ENCODE data around the gene ZNF516. TPM values are rescaled to one million over a fixed set of nuclear protein-coding genes. Genes with fewer than 3 reads are reported as not detected.

Gene ZNF516
- total RNA-seq, 1 experiment from 2014 or later = 22.6 TPM

GRCh38 chr18:76490670-76491472 is 4.2 kb downstream of the ZNF516 start:
- H3K27ac Mint-ChIP-seq = peak overlapping the region in 1 of 3 experiments; percentile 70; a peak in 1 of 7 replicates
- no peak overlapping the region for H2BK5ac ChIP-seq (ENCODE audit: insufficient read length, low read length)
- TF ChIP-seq CTCF (conservative IDR thresholded peaks at IDR 0.05) = no peak
- peak overlapping the region; percentile 71 for H3K4me2 ChIP-seq (ENCODE audit: insufficient read depth, insufficient read length, low read length)
- H3K4ac ChIP-seq (ENCODE audit: low read depth, low read length) = no peak overlapping the region
- H3K27me3 Mint-ChIP-seq (ENCODE audit: low read depth) = peaks cover 46% of the 10 kb centered on the region
- H2BK15ac ChIP-seq (ENCODE audit: low read depth, low read length) = no peak overlapping the region
- peak overlapping the region; percentile 1 for H3K9ac ChIP-seq (ENCODE audit: extremely low read depth, insufficient read length, low read length)
- no peak overlapping the region for H4K5ac ChIP-seq (ENCODE audit: insufficient read length, low read depth, low read length)
- H2BK12ac ChIP-seq (ENCODE audit: insufficient read length, low read depth, low read length) = no peak overlapping the region
- H4K91ac ChIP-seq (ENCODE audit: insufficient read length, low read depth, low read length) = no peak overlapping the region
- peaks cover 37% of the 10 kb centered on the region for H3K23me2 ChIP-seq (ENCODE audit: insufficient read length, low read depth, low read length, poor library complexity, severe bottlenecking)
- peaks cover 49 to 53% of the 10 kb centered on the region in 2 experiments for H3K4me1 Mint-ChIP-seq
- no peak overlapping the region for H3K23ac ChIP-seq (ENCODE audit: insufficient read length, low read depth, low read length)
- peaks cover 2% of the 10 kb centered on the region for H3K79me1 ChIP-seq (ENCODE audit: insufficient read depth, low read depth, low read length, poor library complexity, severe bottlenecking)
- no peak overlapping the region for H2BK120ac ChIP-seq (ENCODE audit: low read depth, low read length, poor library complexity, severe bottlenecking)
- H2AK5ac ChIP-seq (ENCODE audit: insufficient read length, low read length) = no peak overlapping the region
- peak overlapping the region; percentile 42; the same call in 1 of the 2 replicates for H3K14ac ChIP-seq (ENCODE audit: insufficient read depth, low read length)
- no peaks in the 10 kb centered on the region for H3K9me3 ChIP-seq (ENCODE audit: control insufficient read depth, low read depth, low read length)
- H2AFZ ChIP-seq (ENCODE audit: low read length) = no peak overlapping the region
- no peak overlapping the region for H3K56ac ChIP-seq (ENCODE audit: insufficient read length, low read depth, low read length)
- peaks cover 8% of the 10 kb centered on the region for H3K4me1 ChIP-seq (ENCODE audit: insufficient read depth, low read length)
- no peaks in the 10 kb centered on the region; the same call in 1 of the 2 replicates for H3K27me3 ChIP-seq (ENCODE audit: insufficient read depth, low read length)
- no peaks in the 10 kb centered on the region for H3K79me2 ChIP-seq (ENCODE audit: insufficient read depth, low read length)
- H3K9me3 Mint-ChIP-seq = no peaks in the 10 kb centered on the region; a peak in 1 of 5 replicates
- no peak for DNase-seq
- no peak overlapping the region for H4K8ac ChIP-seq (replicated peaks; ENCODE audit: insufficient read length, low read depth, low read length)
- no peaks in the 10 kb centered on the region for H3K36me3 Mint-ChIP-seq (ENCODE audit: insufficient read depth in 1 of 3, low read depth in 3 of 3)
- H3K4me3 Mint-ChIP-seq = peak overlapping the region; percentile 84 to 93
- H3K27ac ChIP-seq (ENCODE audit: insufficient read length, low read depth, low read length) = no peak overlapping the region
- no peaks in the 10 kb centered on the region for H4K20me1 ChIP-seq (ENCODE audit: control insufficient read depth, insufficient read depth, insufficient read length)
- H3T11ph ChIP-seq (ENCODE audit: low read length) = no peak overlapping the region
- H3K18ac ChIP-seq (ENCODE audit: insufficient read length, low read depth, low read length) = peak overlapping the region; percentile 39
- H2BK20ac ChIP-seq (ENCODE audit: low read depth, low read length, poor library complexity, severe bottlenecking) = no peak overlapping the region
- WGBS (ENCODE audit: extremely low coverage, insufficient read length, low lambda C conversion rate) = no CpG with 5 or more reads among the region's 73 CpGs

Data from H9 (cell line).